ENCODE measurements around the gene IRF7.

GRCh38 chr11:563812-564578 is 51.8 kb downstream of the IRF7 start:
- TF ChIP-seq, protein P1, sequence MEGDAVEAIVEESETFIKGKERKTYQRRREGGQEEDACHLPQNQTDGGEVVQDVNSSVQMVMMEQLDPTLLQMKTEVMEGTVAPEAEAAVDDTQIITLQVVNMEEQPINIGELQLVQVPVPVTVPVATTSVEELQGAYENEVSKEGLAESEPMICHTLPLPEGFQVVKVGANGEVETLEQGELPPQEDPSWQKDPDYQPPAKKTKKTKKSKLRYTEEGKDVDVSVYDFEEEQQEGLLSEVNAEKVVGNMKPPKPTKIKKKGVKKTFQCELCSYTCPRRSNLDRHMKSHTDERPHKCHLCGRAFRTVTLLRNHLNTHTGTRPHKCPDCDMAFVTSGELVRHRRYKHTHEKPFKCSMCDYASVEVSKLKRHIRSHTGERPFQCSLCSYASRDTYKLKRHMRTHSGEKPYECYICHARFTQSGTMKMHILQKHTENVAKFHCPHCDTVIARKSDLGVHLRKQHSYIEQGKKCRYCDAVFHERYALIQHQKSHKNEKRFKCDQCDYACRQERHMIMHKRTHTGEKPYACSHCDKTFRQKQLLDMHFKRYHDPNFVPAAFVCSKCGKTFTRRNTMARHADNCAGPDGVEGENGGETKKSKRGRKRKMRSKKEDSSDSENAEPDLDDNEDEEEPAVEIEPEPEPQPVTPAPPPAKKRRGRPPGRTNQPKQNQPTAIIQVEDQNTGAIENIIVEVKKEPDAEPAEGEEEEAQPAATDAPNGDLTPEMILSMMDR (IDR thresholded peaks at IDR 0.05): no peak
- TF ChIP-seq POLR2A (IDR thresholded peaks at IDR 0.05): no peak
